GM11168 (cell line): ENCODE results near the gene IGSF21.

Experiments used
- in situ Hi-C: fragments of 300-500 bp; cut with MboI; formaldehyde crosslinking; loops from one replicate; pipeline ENCODE4 v1.12.0; 2022; ENCODE audit warnings: low sequenced_read_pairs; ENCODE audit not compliant: unreplicated experiment

The IGSF21 gene

DNA sequence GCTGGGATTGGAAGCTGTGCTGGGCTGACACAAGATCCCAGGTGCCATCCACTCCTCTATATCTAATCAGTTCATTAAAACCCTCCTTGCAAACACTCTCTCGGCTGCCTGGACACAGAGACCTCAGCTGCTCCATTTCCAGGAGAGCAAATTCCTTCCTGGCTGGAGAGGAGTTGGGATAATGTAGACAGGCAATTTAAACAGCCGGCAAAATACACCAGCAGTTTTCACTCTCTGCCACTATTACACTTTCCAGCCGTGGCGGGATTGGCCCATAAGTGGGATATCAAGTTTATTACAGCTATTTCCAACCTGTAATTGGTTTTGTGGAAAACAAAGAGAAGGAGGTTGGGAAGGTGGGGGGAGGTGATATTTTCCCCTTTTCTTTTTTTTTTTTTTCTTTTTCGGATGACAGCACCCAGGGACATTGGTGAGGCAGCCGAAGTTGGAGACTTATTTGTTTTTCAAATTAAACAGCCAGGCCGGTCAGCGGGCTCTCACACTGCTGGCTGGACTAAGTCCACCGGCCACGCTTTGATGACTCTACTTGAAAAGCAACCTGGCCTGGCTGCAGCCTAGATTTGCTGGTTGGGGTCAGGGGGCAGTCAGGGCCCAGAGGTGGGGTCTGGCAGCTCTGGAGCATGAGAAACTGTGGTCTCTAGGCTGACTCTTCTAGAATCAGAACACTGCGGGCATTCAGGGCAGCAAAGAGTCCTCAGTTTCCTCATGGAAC lies 177.4 kb downstream of the IGSF21 start:
- in situ Hi-C loops: no loop called here

DNA sequence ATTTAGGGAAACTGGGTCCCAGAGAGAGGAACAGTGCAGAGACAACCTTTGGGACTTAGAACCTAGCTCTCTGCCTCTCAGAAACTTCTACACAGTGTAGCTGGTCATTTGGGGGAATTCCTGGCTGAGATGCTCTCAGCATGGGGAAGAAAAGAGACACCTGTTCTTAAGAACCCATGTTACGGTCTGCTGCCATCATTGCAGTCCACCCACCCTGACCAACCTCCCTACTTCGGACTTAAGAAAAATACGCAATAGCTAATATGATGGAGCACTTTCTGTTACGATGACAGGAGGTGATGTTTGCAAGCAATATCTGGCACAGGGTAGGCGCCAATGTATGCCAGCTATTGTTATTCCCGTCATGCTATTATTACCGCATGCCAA lies 177.9 kb downstream of the IGSF21 start:
- in situ Hi-C loops: no loop called here

DNA sequence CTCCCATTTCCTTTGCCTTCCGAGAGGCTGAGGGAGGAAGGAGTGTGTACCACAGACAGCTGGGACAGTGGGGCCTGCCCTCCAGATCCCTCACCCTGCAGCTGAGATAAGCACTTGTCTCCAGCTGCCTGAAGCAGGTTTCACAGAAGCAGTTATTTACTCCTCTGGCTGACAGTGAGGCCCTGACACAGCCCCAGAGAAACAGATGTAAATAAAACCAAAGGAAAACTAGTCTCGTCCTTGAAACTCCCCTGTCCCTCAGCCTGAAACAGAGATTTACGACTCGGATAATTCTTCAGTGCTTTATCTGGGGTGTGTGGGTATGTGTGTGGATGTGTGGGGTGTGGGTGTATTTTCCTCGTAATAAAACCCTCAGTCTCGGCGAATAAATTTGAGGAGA lies 181.1 kb downstream of the IGSF21 start:
- in situ Hi-C loops: no loop called here

DNA sequence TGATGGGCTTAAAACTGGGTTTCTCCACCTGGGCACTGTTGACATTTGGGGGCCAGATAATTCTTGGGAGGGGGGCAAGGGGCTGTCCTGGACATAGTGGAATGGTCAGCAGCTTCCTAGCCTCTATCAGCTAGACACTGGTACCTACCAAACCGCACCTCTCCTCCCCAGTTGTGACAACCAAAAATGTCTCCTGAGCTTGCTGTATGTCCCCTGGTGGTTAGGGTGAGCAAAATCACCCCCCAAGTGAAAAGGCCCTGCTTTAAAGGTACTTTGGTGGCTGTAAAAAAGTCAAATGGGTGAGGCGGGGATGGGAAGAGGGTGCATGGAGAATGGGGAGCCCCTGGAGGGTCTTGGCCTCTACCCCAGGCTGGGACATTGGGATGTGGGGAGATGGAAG lies 182.0 kb downstream of the IGSF21 start:
- in situ Hi-C loops: no loop called here

DNA sequence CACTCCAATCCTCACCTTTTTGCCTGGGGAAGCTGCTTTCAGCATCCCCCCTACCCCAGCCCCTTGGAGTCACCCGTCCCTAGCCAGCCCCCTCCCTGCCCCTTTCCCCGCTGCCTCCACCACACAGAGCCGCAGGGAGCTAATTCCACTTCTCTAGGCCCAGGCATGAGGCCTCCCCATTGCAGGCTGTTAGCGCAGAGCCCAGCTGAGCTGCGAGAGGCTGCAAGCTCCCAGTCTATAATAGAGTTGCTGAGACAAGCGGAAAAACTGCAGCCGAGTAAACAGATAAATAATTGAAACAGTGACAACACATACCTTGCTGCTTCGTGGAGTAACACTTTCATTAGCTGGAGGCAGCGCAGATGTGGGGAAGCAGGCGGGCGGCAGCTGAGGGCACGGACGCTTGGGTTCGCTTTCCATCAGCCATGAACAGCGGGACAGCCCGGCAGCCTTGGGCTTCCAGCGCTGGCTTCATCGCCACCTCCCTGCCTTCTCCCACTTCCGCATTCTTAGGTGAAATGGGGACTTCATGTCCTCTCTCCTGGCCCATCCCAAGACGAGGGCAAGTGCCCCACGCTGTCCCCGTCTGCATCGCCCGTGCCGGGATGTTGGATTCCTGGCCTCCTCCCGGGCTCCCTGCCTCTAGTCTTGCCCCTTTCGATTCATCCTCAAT lies 183.3 kb downstream of the IGSF21 start:
- in situ Hi-C loops: no loop called here

DNA sequence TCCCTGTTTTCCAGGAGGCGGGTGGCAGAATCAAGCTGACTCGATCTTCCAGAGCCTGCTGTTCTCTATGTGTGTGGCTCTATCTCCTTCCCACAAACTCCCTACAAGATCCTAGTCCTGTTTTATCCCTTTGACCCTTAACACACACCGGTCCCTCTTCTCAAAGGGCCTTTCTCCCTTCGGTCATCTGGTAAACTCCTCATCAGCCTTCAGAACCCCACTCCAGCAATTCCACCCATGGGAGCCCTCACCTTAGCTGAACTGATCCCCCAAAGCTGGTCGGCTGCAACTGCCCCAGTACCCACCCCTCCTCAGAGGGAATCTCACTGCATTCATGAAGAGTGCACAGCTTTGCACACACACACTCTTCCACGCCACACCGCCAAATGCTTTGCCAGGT lies 184.9 kb downstream of the IGSF21 start:
- in situ Hi-C loops: no loop called here

DNA sequence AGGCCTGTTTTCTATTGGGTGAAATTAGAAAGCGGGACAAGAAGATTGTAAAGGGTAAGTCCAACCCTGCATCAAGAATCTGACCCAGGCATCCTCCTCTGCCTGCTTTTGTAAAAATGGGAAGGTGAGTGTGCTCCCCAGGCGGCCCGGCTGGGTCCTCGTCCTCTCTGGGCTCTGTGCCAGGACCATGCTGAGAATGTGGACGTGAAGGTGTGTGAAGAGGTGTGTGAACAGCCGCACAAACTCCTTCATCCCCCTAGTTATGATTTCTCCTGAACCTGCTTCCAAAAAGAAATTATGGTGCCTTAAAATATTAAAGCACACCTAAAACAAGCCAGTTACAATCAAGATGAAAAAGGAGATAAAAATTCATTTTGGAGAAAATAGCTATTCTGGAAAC lies 185.7 kb downstream of the IGSF21 start:
- in situ Hi-C loops: no loop called here

DNA sequence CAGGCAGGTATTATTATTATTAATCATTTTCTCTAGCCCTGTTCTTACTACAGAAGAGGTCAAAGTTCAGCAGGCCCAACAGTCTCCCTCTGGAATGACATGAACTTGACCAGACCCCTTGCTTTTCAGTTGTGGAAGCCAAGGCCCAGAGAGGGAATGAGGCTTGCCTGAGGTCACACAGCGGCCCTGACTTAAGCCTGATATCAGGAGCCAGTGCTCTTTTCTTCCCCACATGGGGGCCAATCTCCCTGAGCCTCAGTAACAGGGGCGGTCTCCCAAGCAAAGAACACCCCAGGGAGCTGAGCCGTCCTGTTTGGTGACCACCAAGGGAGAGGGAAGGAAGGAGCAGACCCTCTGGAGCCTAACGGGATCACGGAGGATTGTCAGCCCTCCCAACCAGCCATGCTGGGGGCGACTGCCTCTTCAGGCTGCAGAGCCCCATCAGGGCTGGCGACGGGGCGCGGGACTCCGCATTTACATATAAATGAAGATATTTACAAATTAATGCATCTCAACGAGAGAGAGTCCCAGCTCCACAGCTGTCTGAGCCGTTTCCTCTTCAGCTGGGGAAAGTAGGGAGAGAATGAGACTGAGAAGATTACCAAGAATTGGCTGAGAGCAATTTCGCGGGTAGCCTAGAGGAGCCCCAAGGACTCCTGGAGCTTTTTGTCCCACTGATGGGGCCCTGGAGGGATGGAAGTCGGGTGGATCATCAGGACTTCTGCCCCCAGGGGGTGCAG lies 187.0 kb downstream of the IGSF21 start:
- in situ Hi-C loops: no loop called here

DNA sequence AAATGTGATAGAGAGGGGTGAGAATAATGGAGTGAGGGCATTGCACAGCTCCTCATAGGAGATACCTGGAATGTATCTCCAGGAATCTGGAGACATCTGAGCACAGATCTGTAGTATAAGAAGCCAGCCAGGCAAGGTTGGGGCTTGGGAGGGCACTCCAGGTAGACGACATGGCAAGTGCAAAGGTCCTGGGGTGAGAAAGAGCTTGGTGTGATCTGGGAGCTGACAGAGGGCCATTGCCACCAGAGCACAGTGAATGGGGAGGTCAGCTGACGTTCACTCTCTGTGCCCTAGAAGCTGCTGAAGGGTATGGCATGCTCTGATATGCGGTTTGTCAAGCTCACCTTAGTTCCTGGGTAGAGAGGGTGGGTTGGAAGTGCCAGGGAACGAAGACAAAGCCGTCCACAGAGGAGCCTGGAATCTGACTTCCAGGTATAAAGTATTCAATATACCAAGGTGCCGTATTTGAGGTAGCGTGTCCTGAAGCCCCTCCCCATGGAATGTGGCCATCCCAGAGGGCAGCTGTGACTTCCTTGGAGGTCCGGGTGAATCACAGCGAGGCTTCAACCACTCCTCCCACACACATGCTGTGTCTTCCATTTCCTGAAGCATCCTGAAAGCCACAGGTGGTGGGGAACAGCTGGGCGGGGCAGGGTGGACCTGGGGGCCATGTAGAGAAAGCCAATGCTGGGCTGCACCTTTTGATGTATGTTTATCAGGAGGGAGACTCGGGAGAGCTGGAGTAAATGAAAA lies 190.5 kb downstream of the IGSF21 start:
- in situ Hi-C loops: no loop called here

DNA sequence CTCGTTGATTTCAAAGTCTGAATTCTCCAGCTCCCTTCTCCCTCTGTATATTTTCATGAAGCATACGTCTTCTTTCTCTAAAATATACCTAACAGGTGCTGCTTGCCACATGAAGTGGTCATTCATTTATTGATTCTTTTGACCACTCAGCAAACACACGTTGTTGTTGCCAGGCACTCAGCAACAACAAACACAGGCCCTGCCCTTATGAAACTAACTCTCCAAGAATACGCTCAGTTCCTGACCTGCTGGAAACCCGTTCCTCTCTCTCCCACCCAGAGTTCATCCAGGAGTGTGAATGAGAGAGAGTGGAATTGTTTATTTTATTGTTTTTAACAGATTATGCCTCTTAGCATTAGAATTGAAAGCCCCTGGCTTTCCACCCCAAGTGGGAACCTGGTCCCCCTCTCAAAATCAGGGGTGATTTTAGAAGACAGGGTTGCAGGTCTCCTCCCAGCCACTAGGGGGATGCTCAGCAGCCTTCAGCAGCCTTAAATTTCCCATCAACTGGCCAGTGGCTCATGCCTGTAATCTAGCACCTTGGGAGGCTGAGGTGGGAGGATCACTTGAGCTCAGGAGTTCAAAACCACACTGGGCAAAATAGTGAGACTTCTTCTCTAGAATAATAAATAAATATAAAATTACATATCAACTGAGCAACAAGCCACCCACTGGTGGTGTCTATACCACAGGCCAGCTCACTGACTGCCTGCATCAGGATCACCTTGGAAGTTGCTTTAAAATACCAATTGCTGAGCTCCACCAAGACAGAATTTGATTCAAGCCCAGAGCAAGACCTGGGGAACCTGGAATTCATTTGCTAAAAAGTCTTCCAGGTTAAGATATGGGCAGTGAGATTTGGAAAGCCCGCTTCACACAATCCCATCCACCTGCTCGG lies 192.1 kb downstream of the IGSF21 start:
- in situ Hi-C loops: no loop called here

DNA sequence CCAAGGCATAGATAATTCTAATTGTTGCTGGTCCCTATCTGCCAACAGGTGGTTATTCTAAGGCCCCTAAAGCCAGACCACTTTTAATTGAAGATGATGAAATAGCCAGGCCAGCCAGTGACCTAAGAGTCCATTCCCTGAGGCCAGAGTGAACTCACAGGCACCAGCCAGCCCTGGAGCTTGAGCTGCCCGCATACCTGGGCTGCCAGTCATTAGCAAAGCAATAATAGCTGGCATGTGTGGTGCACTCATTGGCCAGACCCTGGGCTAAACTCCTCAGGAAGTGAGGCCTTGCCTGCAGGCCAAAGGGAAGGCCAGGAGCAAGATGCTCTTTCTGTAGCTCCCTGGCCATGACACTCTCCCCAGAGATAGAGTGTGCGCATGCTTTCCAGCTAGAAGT lies 192.8 kb downstream of the IGSF21 start:
- in situ Hi-C loops: no loop called here

DNA sequence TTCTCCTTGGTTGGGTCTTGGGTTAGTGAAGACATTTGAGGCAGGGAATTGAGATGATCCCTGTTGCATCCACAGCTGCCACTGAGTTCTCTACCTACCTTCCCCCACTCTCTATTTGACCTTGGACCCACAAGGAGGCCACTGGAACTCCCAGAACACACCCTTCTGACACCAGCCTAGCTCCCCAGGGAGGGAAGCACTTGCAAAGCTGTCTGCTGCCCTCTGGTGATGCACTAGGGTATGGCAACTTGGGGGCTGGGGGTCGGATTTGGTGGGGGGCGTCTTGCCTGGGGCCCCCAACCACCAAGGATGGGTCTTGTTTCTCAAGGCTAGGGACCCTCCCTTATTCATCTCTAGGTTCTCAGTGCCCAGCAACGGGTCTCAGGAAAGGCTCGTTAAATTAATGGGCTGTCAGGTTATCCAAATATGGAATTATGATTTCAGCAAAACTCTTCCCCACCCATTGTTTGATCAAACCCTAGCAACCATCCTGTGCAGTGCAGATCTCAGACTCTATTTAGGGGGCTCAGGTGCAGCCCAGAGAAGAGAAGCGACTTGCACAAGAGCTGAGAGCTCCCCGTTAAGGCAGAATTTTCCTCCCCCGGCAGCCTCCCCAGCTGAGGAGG lies 195.3 kb downstream of the IGSF21 start:
- in situ Hi-C loops: no loop called here

DNA sequence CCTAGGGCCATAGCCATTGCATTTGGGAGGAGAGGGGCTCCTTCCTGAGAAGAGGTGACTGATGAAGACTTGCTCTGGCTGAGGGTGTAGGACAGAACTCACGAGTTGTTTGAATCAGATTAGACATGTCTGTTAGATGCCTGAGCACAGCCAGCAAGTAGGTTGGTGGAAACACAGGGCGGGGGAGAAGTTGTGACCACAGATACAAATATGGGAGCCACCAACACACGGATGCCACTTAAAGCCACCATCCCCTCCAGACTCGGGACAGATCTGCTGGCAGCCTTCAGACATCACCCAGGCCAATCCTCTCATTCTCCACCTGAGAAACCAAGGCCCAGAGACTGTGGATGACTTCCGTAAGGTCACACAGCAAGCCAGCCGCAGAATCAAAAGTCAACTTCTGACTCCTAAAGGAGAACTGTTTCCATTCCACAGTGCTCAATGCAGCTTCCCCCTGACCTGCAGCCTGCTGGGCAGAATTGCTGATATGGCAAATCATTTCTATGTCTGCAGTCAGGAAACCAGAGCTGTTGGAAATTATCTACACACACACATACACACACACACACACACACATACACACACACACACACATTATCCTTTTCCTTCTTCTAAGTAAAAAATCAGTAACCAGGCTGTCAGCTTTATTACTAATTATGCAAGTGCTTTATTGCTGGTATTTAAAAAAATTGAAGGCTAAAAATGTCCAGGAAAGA lies 196.7 kb downstream of the IGSF21 start:
- in situ Hi-C loops: no loop called here

DNA sequence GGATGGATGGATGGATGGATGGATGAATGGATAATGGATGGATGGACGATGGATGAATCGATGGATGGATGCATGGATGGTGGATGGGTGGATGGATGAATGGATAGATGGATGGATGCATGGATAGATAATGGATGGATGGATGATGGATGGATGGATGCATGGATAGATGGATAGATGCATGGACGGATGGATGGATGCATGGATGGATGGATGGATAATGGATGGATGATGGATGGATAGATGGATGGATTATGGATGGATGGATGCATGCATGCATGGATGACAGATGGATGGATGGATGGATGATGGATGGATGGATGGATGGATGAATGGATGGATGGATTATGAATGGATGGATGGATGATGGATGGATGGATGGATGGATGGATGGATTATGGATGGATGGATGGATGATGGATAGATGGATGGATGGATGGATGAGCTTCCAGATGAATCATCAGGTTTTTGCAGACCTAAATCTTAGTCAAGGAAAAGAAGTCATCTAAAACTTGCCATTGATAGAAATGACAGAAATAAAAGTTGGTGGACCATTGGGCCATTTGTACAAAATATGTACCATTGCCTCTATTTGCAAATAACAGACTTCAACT lies 197.7 kb downstream of the IGSF21 start:
- in situ Hi-C loops: no loop called here

DNA sequence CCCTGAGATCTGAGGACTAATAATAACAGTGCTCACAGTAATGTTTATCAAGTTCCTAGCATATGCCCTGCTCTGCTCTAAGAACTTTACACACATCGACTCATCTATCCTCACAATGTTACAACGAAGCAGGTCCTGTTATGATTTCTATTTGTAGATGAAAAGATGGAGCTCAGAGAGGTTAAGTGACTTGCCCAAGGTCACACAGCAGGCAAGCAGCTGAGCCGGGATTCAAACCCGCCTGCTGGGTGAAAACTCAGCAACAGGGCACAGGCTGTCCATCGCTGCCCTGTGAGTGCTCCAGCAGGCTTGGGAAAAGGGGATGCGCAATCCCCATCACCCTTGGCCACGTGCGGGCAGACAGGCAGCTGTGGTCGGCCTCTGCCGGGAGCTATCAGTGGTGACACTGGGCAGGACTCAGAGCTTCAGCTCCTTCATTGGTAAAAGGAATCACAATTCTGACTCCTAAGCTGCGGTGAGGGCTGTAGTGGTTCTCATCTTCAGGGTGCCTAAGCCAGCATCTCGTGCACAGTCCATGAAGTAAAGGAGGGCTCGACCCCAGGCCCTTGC lies 199.8 kb downstream of the IGSF21 start:
- in situ Hi-C loops: no loop called here

DNA sequence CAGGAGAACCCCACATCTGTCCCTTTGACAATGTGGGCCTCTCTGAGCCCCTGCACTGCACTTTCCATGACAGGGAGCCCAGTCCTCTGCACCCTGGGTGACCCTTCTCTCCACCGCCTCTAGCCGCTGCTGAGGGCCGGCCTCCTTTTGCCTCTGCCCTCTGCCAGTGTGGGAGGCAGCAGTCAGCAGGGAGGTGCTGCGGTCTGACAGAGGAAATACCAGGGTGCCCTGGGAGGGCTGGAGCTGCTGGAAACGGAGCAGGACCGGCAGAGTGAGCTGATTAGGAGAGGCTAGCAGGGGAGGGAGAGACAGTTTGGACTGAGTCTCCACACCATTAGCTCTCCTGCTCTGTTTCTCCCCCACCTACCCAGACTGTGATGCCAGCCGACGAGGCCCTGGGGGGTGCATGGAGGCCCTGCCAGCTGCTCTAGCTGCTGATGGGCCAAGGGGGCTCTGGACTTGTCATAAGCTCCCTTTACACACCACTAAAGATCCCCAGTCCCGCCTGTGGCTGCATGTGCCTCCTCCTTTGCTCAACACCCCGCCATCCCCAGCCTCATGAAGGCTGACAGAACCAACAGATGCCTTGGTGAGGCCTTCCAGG lies 202.1 kb downstream of the IGSF21 start:
- in situ Hi-C loops: no loop called here

DNA sequence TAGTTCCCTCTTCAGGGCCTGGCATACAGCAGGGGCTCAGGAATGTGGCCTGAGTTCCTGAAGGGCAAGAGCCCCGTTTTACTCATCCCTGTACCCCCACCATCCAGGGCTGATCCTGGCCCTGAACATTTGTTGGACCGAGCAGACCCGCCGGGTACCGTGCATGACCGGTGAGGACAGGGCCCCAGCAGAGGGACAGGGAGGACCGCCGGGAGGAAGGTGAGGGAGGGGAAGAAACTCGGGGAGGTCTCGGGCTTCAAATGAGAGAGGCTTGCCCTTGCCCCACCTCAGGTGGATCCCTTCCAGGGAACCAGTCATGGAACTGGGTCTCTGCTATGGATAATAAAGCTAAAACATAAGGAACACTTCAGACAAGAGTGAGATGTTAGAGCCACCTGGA lies 205.4 kb downstream of the IGSF21 start:
- in situ Hi-C loops: no loop called here

DNA sequence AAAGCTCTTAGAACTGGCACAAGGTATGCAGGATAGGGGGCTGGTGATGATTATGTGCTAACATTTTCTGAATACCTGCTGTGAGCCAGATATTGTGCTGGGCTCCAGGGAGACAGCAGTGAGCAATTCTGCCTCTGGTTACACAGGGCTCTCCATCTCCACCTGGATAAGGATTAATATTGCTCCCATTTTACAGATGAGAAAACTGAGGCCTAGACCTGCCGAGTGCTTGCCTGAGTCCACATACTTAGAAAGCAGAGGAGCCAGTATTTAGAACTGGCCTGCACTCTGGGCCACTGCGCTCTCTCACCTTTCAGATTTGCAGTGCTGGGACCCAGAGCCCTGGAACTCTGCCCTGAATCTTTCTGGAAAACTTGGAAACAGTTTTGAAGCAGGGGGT lies 205.9 kb downstream of the IGSF21 start:
- in situ Hi-C loops: no loop called here
